Sigmoid colon (tissue), 7 donors: Measurements from ENCODE around the gene PLG. TPM values are rescaled to one million over a fixed set of nuclear protein-coding genes. Genes with fewer than 3 reads are reported as not detected.
"Not testable (repeated sequence)": the region's sequence is repeated elsewhere in the genome, so short reads cannot be mapped to it uniquely, and the experiment has no call there.

Experiments used
- DNase-seq: peaks from one replicate; pipeline ENCODE4 v3.0.0-alpha.2; 2019
- H3K27ac ChIP-seq, 4 donors: fragments of 200-600 bp; sonication (generic); one replicate each; pipeline ENCODE4 v1.5.1; 2016 to 2019; ENCODE audit warnings: mild to moderate bottlenecking in 1 of 4
- H3K27me3 ChIP-seq, 3 donors: fragments of 200-600 bp; sonication (generic); one replicate each; pipeline ENCODE4 v1.5.1; 2019; ENCODE audit warnings: mild to moderate bottlenecking in 1 of 3
- H3K36me3 ChIP-seq, 4 donors: fragments of 200-600 bp; sonication (generic); one replicate each; pipeline ENCODE4 v1.5.1; 2016 to 2019
- H3K4me1 ChIP-seq, 4 donors: fragments of 200-600 bp; sonication (generic); one replicate each; pipeline ENCODE4 v1.5.1; 2017 to 2019
- H3K4me3 ChIP-seq, 4 donors: fragments of 200-600 bp; sonication (generic); one replicate each; pipeline ENCODE4 v1.5.1; 2017 to 2019; ENCODE audit warnings: mild to moderate bottlenecking in 2 of 4, moderate library complexity in 1 of 4
- H3K9me3 ChIP-seq, 4 donors: fragments of 200-600 bp in 3 of 4; sonication (generic) in 3 of 4; one replicate each; pipeline versions ENCODE4 v1.5.1 to v1.6.1; 2013 to 2019
- EP300 ChIP-seq, 4 donors: sonication (generic); formaldehyde crosslinking; IDR thresholded peaks; one replicate each; pipeline ENCODE4 v1.6.1; 2017; ENCODE audit warnings: antibody characterized with exemption in 4 of 4
- POLR2A ChIP-seq, 2 donors: fragments of 450-650 bp; IDR thresholded peaks; one replicate each; pipeline ENCODE4 v1.6.1; 2016; ENCODE audit warnings: antibody characterized with exemption in 2 of 2, mild to moderate bottlenecking in 2 of 2, moderate library complexity in 2 of 2
- POLR2AphosphoS5 ChIP-seq, 4 donors: sonication (generic); formaldehyde crosslinking; IDR thresholded peaks; one replicate each; pipeline ENCODE4 v1.6.1; 2017; ENCODE audit warnings: antibody characterized with exemption in 4 of 4
- WGBS, 2 donors: extraction: QIAGEN DNeasy Blood & Tissue Kit; methylation state at CpG; one replicate each; pipeline ENCODE4 v1.1.7; 2013; 5-methylcytosine and 5-hydroxymethylcytosine counted together
- intact Hi-C: fragments of 100-400 bp; cut with DNase I; formaldehyde crosslinking; loops from one replicate; pipeline ENCODE4 v1.15.1; 2023
- polyA plus RNA-seq, 3 donors: library from polyadenylated mRNA; stranded (reverse); fragments of 200-250 nt; gene quantifications; one replicate each; pipeline ENCODE4 v1.2.3, GENCODE V29; 2013
- total RNA-seq, 4 donors: library from RNA; depleted of rRNA; stranded (reverse); fragments of >200 nt; gene quantifications; one replicate each; pipeline ENCODE4 v1.1.0, GENCODE V29; 2016
- TF ChIP-seq, protein P1 (sequence below), 4 experiments: fragments of 450-650 bp in 3 of 4; fragments of 200-600 bp in 1 of 4; IDR thresholded peaks; one replicate each; pipeline ENCODE4 v1.5.1; 2016 to 2019; ENCODE audit warnings: antibody characterized with exemption in 4 of 4, mild to moderate bottlenecking in 3 of 4, moderate library complexity in 2 of 4
- donor health status: healthy with polysubstance abuse.
- donor health status: Bipolar disorder and iron deficiency.
- donor health status: healthy.

PLG gene
- total and polyA plus RNA-seq, 7 donors: 0.04 TPM; not detected in 6

GRCh38 chr6:160692369-160692959 is 9.6 kb upstream of the PLG start:
- DNase-seq: no peak
- intact Hi-C loops: no loop called here
- H3K9me3 ChIP-seq: no peaks in the 10 kb centered on the region
- no peak overlapping the region for H3K27ac ChIP-seq
- TF ChIP-seq, protein P1, sequence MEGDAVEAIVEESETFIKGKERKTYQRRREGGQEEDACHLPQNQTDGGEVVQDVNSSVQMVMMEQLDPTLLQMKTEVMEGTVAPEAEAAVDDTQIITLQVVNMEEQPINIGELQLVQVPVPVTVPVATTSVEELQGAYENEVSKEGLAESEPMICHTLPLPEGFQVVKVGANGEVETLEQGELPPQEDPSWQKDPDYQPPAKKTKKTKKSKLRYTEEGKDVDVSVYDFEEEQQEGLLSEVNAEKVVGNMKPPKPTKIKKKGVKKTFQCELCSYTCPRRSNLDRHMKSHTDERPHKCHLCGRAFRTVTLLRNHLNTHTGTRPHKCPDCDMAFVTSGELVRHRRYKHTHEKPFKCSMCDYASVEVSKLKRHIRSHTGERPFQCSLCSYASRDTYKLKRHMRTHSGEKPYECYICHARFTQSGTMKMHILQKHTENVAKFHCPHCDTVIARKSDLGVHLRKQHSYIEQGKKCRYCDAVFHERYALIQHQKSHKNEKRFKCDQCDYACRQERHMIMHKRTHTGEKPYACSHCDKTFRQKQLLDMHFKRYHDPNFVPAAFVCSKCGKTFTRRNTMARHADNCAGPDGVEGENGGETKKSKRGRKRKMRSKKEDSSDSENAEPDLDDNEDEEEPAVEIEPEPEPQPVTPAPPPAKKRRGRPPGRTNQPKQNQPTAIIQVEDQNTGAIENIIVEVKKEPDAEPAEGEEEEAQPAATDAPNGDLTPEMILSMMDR (IDR thresholded peaks at IDR 0.05): no peak
- no peak for TF ChIP-seq POLR2A (IDR thresholded peaks at IDR 0.05)
- no peak for TF ChIP-seq EP300 (IDR thresholded peaks at IDR 0.05)
- no peak for TF ChIP-seq POLR2AphosphoS5 (IDR thresholded peaks at IDR 0.05)
- WGBS, 2 donors: 81 to 91% methylated on average over 5 of the region's 5 CpGs
- no peak overlapping the region for H3K4me3 ChIP-seq
- H3K4me1 ChIP-seq: no peaks in the 10 kb centered on the region
- no peaks in the 10 kb centered on the region for H3K36me3 ChIP-seq
- H3K27me3 ChIP-seq: no peaks in the 10 kb centered on the region

- H3K36me3 ChIP-seq, H3K27ac ChIP-seq, H3K27me3 ChIP-seq, H3K4me3 ChIP-seq, H3K4me1 ChIP-seq, H3K9me3 ChIP-seq, intact Hi-C loops, DNase-seq: not testable (repeated sequence)
Observed at GRCh38 chr6:160695025-160695424, 7.0 kb upstream of the PLG start.

- 65 to 66% methylated on average over 2 of the region's 2 CpGs for WGBS, 2 donors
- H3K4me1 ChIP-seq, H3K27me3 ChIP-seq, intact Hi-C loops, H3K9me3 ChIP-seq, H3K4me3 ChIP-seq, DNase-seq, H3K27ac ChIP-seq, H3K36me3 ChIP-seq: not testable (repeated sequence)
Observed at GRCh38 chr6:160695622-160696021, 6.4 kb upstream of the PLG start.

DNA sequence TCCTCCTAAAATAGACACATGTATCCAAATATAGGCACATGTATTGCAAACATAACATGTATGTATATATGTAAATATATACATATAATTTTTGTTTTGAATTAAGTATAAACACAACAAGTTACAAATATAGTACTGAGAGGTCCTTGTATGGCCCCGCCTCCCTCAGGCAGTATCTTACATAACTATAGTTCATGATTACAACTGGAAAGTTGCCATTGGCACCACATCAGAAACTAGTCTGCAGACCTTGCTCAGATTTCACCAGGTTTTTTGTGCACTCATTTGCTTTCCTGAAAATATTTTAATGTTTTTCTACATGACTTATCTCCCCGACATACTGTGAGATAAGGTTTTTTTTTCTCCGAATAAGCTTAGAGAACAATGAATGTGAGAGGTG is 5.2 kb upstream of the PLG start:
- H3K9me3 ChIP-seq, H3K27me3 ChIP-seq, H3K4me1 ChIP-seq, H3K27ac ChIP-seq, H3K36me3 ChIP-seq, H3K4me3 ChIP-seq, DNase-seq, intact Hi-C loops: not testable (repeated sequence)
- 65 to 94% methylated on average over 3 of the region's 3 CpGs for WGBS, 2 donors

- H3K27ac ChIP-seq: no peak overlapping the region
- 33 to 73% methylated on average over 6 of the region's 6 CpGs for WGBS, 2 donors
- H3K36me3 ChIP-seq: no peaks in the 10 kb centered on the region
- H3K9me3 ChIP-seq: no peaks in the 10 kb centered on the region
- intact Hi-C loops: no loop called here
- H3K4me3 ChIP-seq: no peak overlapping the region
- H3K4me1 ChIP-seq: no peaks in the 10 kb centered on the region
- H3K27me3 ChIP-seq: no peaks in the 10 kb centered on the region
- TF ChIP-seq, protein P1 (IDR thresholded peaks at IDR 0.05): no peak
- no peak for TF ChIP-seq POLR2AphosphoS5 (IDR thresholded peaks at IDR 0.05)
- no peak for TF ChIP-seq POLR2A (IDR thresholded peaks at IDR 0.05)
- no peak for TF ChIP-seq EP300 (IDR thresholded peaks at IDR 0.05)
- DNase-seq: no peak
Observed at GRCh38 chr6:160697826-160698225, 4.2 kb upstream of the PLG start.

GRCh38 chr6:160704688-160705087 is 2.6 kb downstream of the PLG start:
- H3K27ac ChIP-seq, DNase-seq, H3K4me3 ChIP-seq, H3K36me3 ChIP-seq, intact Hi-C loops, H3K9me3 ChIP-seq, H3K27me3 ChIP-seq, H3K4me1 ChIP-seq: not testable (repeated sequence)
- 48 to 74% methylated on average over 7 of the region's 7 CpGs for WGBS, 2 donors

DNA sequence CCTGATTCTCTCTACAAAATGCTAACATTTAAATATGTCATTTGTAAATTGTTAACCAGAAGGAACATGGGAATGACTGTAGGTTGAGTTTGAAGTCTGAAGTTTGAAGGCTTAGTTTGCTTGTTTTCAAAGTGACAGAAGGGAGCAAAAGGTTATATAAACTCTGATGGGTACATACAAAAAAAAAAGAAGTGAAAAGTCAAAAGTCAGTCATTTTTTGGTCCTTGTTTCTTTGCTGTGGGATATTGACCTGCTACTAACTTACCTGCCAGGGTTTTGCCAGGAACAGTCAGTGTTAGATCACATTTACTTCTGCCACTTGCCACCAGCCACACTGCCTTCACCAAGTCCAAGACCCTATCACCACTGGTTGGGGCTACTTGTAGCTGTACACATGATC is 6.9 kb downstream of the PLG start:
- intact Hi-C loops, DNase-seq, H3K27ac ChIP-seq: not testable (repeated sequence)

More for the DNA sequence above, 6.9 kb downstream of the PLG start:
- H3K4me3 ChIP-seq, H3K9me3 ChIP-seq, H3K27me3 ChIP-seq, H3K36me3 ChIP-seq, H3K4me1 ChIP-seq: not testable (repeated sequence)
